Activated CD4-positive, alpha-beta T cell treated with anti-CD3 and anti-CD28 coated beads, Interleukin-2, amount 10 ng/mL, durations not matched to agents 7 days and 5 days (primary cell): ENCODE measurements around the gene SPECC1. TPM values are rescaled to one million over a fixed set of nuclear protein-coding genes. Genes with fewer than 3 reads are reported as not detected.
"Not testable (repeated sequence)": the region's sequence is repeated elsewhere in the genome, so short reads cannot be mapped to it uniquely, and the experiment has no call there.

Source experiments
- CTCF ChIA-PET: fragments of 350-600 bp; sonication (Branson Sonifier 250); formaldehyde crosslinking; loops from one replicate; lab custom pipeline; 2021; ENCODE audit warnings: antibody characterized with exemption; lab: Charles Lee
- POLR2A ChIA-PET: fragments of 350-600 bp; sonication (Branson Sonifier 250); formaldehyde crosslinking; loops from one replicate; lab custom pipeline; 2021; ENCODE audit warnings: antibody characterized with exemption; lab: Charles Lee
- DNase-seq: peaks from one replicate; pipeline ENCODE4 v3.0.0-alpha.2; 2020
- H3K27ac Mint-ChIP-seq: one replicate; pipeline ENCODE4 v1.8.0; 2021; ENCODE audit warnings: mild to moderate bottlenecking, moderate library complexity, mixed read lengths
- H3K27me3 Mint-ChIP-seq: one replicate; pipeline ENCODE4 v1.8.0; 2021; ENCODE audit warnings: mixed read lengths
- H3K36me3 Mint-ChIP-seq: one replicate; pipeline ENCODE4 v1.8.0; 2021; ENCODE audit warnings: low read depth, mixed read lengths
- H3K4me1 Mint-ChIP-seq: one replicate; pipeline ENCODE4 v1.8.0; 2021; ENCODE audit warnings: mixed read lengths
- H3K4me3 Mint-ChIP-seq: one replicate; pipeline ENCODE4 v1.8.0; 2021; ENCODE audit warnings: mild to moderate bottlenecking, moderate library complexity, mixed read lengths
- H3K9me3 Mint-ChIP-seq: one replicate; pipeline ENCODE4 v1.8.0; 2021; ENCODE audit warnings: mixed read lengths
- total RNA-seq, 2 experiments: library from RNA; stranded (reverse); gene quantifications; one replicate each; pipeline ENCODE4 v1.2.3, GENCODE V29; 2021

The SPECC1 gene
- total RNA-seq, 2 experiments from 2014 or later: 3.7 to 4.9 TPM

- CTCF ChIA-PET, H3K4me1 Mint-ChIP-seq, H3K36me3 Mint-ChIP-seq, POLR2A ChIA-PET, H3K9me3 Mint-ChIP-seq, H3K27me3 Mint-ChIP-seq, DNase-seq, H3K4me3 Mint-ChIP-seq, H3K27ac Mint-ChIP-seq: not testable (repeated sequence)
Measured at GRCh38 chr17:20327739-20328138, 318.6 kb downstream of the SPECC1 start.

GRCh38 chr17:20351405-20351804, 342.2 kb downstream of the SPECC1 start:
- H3K4me3 Mint-ChIP-seq, H3K27ac Mint-ChIP-seq, CTCF ChIA-PET, POLR2A ChIA-PET, H3K27me3 Mint-ChIP-seq, H3K9me3 Mint-ChIP-seq, DNase-seq, H3K36me3 Mint-ChIP-seq, H3K4me1 Mint-ChIP-seq: not testable (repeated sequence)

- CTCF ChIA-PET, H3K36me3 Mint-ChIP-seq: not testable (repeated sequence)
Measured at GRCh38 chr17:20352567-20352966, 343.4 kb downstream of the SPECC1 start.

GRCh38 chr17:20363846-20364245, 354.7 kb downstream of the SPECC1 start:
- H3K9me3 Mint-ChIP-seq, H3K27ac Mint-ChIP-seq, POLR2A ChIA-PET, CTCF ChIA-PET, H3K36me3 Mint-ChIP-seq, H3K4me3 Mint-ChIP-seq, H3K27me3 Mint-ChIP-seq, DNase-seq, H3K4me1 Mint-ChIP-seq: not testable (repeated sequence)

More at GRCh38 chr17:20352567-20352966, 343.4 kb downstream of the SPECC1 start:
- POLR2A ChIA-PET, H3K4me1 Mint-ChIP-seq, H3K27ac Mint-ChIP-seq, H3K27me3 Mint-ChIP-seq, H3K9me3 Mint-ChIP-seq, DNase-seq, H3K4me3 Mint-ChIP-seq: not testable (repeated sequence)

Other genes starting within 250 kb of the SPECC1 start
- gene ULK2, start 141.4 kb upstream of the SPECC1 start, total RNA-seq: 10 to 100 TPM; 16.1 to 17.1 TPM
- gene AKAP10, start 31.5 kb upstream of the SPECC1 start, total RNA-seq: 10 to 100 TPM; 38.8 to 45.6 TPM